Cerebellar nuclear complex (tissue), 1 donor: ENCODE measurements around the gene CHST3.
"Not testable (repeated sequence)": the region's sequence is repeated elsewhere in the genome, so short reads cannot be mapped to it uniquely, and the experiment has no call there.

Source experiments
- DNase-seq, 2 experiments: peaks; one replicate each; lab custom pipeline; 2025; lab: John Stamatoyannopoulos, UW

CHST3 gene

DNA sequence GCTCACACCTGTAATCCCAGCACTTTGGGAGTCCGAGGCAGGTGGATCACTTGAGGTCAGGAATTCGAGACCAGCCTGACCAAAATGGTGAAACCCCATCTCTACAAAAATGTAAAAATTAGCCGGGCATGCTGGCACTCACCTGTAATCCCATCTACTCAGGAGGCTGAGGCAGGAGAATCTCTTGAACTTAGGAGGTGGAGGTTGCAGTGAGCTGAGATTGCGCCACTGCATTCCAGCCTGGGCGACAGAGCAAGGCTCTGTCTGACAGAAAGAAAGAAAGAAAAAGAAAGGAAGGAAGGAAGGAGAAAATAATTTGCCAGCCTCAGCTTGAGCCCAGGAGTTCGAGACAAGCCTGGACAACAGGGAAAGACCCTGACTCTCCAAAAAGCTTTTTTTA is 24.7 kb downstream of the CHST3 start:
- DNase-seq: not testable (repeated sequence)

DNA sequence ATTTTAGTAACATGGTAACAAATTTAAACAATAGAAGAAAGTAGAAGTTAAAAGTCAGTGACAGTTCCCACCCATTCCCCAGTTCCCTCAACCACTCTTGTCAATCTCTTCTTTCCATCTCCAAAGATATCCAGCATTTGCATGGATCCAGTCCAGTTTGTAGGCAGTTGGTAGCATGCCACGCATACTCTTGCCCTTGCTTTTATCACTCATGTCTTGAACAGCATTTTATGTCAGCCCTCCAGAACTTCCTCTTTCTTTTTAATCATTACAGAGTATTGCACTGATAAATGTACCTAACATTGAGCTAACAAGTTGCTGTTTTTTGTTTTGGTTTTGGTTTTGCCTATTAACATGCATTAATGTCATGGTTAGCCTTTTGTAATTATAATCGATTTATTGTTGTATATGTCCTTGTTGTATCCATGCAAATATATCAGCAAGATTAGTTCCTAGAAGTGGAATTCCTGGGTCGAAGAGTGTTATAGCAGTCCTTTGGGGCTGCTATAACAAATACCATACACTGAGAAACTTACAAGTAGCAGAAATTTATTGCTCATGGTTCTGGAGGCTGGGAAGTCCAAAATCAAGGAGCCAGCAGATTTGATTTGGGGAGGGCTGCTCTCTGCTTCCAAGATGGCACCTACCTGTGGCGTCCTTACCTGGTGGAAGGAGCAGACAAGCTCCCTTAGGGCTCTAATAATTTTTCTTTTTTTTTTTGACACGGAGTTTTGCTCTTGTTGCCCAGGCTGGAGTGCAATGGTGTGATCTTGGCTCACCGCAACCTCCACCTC is 25.7 kb downstream of the CHST3 start:
- no peak for DNase-seq

DNA sequence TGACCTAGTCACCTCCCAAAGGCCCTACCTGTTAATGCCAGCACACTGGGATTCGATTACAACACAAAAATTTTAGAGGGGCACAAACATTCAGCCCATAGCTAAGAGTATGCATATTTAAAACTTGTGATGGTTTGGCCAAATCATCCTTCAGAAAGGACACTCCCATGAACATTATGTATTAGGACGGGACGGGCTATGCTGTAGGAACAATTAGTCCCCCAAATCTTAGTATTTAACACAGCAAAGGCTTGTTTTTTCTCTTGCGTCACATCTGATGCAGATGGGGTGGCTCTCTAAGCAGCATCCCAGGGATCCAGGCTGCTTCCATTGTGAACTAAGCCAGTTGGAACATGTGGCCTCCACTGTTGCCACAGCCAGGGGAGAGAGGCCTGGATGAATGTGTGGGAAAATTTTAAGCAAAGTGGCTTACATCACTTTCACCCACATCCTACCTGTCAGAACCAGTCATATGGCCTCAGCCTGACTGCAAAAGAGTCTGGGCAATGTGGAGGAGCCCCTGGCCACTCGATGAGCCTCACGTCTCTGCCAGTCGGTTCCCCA is 26.6 kb downstream of the CHST3 start:
- no peak for DNase-seq

DNA sequence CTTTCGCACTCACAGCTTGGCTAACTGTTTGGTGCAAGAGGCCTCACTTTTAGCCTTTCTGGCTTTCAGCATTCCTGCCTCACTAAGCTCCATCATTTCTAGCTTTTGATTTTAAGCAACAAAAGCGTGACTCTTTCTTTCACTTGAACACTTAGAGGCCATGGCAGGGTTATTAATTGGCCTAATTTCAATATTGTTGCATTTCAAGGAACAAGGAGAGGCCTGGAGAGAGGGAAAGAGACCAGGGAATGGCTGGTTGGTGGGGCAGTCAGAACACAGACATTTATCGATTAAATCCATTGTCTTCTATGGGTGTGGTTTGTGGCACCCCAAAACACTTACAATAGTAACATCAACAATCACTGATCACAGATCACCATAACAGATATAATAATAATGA is 31.3 kb downstream of the CHST3 start:
- DNase-seq: no peak

DNA sequence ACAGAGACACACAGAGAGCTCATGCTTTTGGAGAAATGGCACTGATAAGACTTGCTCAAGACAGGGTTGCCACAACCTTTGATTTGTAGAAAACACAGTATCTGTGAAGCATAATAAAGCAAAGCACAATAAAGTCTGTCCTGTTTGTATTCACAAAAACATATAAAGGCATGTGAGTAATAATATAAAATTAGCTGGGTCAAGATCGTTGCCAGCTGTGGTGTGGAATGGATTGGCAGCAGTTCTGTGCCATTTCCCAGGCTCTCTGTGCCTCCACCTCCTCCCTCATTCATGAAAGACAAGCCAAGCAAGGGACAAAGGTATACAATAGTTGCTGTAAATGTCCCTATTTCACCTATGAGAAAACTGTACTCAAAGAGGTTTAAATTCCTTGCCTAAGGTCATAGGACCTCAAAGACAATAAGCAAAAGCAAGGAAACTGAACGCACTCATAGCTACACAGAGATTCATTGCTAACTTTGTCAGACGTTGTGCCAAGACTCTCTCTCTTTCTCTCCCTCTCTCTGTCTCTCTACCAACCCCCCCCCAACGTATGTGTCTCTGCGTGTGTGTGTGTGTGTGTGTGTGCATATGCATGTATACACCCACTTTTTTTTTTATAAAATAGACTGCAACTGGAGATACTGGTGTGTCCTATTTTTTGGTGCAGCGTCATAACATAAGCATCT is 31.8 kb downstream of the CHST3 start:
- no peak for DNase-seq

DNA sequence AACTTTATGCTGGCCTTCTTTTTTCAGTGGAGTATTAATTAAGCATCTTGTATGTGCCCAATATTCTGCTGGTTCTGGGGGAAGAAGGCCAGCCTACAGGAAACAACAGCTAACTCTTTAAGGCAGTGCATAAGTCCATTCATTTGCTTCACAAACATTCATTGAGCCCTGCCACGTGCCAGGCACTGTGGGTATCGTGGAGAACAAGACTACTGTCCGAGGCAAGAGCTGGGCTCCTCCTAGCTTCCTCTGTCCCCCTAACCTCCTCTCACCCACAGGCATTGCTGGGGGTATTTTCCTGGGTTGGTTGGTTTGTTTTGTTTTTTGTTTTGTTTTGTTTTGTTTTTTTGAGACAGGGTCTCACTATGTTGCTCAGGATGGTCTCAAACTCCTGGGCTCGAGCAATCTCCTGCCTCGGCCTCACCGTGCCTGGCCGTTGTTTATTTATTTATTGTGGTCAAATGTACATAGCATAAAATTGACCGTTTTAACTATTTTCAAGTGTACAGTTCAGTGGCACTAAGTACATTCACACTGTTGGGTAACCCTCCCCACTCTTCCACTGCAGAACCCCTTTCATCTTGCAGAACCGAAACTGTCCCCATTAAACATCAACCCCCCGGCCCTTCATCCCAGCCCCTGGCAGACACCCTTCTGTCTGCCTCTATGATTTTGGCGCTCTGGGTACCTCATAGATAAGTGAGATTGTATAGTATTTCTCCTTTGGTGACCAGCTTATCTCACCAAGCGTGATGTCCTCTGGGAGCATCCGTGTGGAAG is 32.6 kb downstream of the CHST3 start:
- no peak for DNase-seq

DNA sequence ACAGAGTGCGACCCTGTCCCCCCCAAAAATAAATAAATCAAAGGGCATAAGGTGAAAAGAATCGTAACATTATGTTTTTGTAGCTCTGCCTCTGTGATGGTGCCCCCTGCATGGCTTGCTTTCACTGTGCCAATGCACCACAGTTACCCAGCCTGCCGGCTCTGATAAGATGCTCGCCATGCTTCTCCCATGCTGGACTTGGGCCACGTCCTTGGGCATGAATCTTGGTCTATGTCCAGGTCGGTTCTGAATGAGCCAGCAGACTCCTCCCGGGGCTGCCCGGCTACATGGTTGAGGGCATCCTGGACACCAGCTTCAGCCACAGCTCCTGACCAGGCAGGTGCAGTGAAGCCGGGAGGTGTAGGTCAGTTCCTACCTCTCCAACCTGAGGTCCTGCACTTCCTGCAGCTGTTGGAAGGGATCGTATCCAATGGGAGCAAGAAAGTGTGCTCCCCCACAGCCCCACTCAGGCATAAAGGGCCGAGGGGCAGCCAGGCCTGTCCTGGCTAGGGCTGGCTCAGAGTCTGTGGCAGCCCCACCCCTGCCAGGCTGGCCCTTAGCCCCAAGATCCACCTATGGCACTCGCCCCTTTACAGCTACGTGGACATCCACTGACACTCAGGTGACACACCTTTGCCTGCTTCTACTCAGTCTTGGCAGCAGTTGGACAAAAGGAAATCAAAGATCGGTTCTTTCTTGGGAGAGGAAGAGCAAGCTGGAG is 34.1 kb downstream of the CHST3 start:
- peak; percentile 84 to 95 for DNase-seq

DNA sequence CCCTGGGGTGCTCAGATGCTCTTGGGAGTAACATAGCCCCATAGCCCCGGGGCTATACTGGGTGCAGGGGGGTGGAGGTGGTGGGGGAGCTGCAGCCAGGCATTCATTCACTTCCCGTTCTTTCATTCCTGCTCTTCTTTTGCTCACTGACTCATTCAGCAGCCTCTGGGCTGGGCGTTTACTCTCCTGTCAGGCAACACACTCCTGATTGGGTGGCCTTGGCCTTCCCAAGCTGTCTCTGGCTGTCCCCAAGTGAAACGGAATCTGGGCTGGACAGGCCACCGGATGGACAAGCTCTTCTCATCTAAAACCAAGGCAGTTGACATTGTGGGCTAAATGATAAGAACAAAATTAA is 34.6 kb downstream of the CHST3 start:
- no peak for DNase-seq

DNA sequence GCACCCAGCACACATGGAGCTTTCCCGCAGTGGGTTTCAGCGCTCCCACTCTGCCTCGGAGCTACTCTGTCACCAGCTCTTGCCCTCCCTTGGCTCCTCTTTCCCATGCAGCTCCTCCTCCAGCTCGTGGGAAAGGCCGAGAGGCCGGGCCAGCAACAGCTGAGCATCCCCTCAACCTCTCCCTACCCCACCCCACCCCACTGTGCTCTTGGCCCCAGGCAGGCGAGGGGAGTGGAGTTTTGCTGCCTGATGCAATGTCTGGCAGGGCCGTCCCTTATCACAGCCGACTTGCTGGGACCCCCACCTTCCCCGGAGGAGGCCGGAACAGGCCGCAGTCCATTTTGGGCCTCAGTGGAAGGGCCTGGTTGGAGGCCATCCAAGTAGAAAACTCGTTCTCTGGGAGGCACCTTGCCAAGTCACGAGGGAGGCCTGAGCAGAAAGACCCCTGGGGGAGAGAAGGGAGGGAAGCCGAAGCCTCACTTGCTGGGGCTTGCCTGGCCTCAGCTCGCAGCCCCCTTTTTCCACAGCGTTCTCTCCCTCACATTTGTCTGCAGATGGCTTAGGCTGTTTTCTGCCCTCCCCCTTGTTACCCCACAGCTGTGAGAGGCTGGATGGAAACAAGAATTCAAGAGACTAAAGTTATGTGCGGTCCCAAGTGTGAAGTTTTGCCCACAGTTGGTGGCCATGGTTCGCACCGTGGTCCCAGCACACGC is 35.3 kb downstream of the CHST3 start:
- DNase-seq: no peak

DNA sequence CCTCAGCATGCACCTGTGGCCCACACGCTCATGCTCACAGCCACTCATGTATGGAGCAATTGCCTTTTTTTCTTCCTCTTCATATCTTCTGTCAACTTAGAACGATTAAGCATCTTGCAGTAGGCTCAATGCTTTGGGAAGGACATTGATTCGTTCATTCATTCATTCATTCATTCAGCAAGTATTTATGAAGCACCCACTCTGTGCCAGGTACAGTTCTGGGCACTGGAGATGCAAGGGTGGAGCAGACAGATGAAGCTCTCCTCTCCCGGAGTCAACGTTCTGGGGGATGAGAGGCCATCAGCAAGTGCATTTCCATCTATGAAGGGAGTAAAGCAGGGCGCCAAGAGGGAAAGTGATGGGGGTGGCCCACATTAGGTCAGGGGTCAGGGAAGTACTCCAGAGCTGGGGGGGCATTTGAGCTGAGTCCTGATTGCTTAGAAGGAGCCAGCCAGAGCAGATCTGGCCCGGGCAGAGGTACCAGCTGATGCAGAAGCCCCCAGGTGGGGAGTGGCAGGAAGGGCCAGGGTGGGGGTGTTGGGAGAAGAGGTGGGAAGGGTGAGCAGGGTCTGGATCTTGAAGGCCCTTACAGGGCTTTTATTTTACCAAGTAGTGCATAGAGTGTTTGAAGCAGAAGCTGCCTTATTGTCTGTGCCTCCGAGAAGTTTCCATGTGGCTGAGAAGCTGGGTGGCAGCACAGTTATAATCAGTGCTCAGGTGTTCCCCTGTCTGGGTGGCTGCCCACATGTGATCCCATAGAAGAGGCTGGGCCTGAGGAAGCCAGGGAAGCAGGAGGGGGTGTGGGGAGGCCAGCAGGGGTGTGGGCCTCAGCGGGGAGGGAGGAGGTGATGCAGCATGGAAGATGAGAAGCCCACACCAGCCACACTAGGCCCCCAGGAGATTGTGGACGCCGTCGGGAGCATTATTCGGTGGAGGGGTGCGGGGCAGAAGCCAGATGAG is 36.2 kb downstream of the CHST3 start:
- no peak for DNase-seq

DNA sequence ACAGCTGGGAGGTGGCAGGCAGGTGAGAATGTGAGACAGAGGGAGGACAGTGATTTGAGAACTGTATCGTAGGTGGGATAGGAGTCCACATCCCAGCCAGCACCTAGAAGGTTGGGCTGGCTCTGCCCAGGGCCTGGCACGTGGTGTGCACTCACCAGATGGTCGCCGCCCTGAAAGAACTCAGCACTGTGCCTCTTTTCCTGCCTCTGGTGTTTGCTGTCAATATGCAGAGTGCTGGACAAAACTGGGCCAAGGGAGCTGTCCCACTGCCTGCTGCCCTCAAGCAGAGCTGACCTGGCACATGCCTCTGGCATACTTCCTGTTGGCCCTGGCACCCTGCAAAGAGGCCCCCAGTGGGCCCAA is 36.8 kb downstream of the CHST3 start:
- DNase-seq: peak in 1 of 2 experiments; percentile 53

DNA sequence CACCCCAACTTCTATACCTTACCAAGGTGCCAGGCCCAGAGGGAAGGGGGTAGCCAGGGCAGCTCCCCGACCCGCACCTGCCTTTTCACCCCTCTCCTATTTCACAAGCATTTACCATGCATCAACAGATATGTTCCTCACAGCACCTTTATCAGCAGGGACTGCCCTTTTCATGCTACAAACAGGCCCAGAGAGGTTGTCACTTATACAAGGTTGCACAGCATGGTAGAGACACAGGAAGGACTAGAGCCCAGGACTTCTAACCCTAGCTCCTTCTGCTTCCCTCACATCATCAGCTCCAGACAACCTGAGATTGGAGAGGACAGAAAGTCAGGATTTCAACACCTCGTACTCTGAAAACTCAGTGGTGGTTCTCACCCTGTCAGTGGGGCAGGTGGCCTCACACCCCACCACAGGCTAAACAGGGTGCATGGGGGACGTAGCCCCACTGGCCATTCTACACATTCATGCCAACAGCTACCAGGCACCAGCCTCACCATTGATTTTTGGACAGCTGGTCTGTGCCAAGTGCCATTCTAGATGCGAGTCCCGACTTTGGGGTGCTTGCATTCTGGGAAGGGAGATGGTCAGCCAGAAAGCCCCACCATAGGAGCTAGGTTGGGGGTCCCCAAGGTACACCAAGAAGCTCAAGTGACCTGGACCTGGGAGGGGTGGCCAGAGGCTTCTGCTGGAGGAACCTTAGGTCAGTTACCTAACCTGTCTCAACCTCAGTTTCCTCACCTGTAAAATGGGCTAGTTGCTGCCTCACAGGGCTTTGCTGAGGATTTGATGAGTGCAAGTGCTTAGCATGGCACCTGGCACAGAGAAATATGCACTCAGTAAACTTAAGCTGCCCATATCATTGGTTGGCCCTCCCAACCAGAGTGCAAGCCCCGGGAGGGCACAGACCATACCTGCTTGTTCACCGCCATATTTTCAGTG is 38.4 kb downstream of the CHST3 start:
- DNase-seq: no peak

DNA sequence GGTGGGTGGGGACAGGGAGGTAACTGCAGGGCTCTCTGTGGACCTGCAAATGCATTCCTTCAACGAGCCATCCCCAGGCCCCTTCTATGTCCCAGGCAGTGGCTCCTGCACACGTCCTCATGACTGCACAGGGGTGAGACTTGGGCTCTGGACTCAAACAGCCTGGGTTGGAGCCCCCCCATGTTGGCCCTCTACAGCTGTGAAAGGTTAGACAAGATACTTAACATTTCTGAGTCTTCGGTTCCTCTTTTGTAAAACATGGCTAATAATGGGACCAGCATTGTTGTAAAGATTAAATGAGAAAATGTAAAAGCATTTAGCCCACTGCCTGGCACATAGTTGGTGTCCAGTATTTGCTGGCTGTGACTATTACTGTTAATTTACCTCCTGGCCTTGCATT is 41.8 kb downstream of the CHST3 start:
- no peak for DNase-seq

DNA sequence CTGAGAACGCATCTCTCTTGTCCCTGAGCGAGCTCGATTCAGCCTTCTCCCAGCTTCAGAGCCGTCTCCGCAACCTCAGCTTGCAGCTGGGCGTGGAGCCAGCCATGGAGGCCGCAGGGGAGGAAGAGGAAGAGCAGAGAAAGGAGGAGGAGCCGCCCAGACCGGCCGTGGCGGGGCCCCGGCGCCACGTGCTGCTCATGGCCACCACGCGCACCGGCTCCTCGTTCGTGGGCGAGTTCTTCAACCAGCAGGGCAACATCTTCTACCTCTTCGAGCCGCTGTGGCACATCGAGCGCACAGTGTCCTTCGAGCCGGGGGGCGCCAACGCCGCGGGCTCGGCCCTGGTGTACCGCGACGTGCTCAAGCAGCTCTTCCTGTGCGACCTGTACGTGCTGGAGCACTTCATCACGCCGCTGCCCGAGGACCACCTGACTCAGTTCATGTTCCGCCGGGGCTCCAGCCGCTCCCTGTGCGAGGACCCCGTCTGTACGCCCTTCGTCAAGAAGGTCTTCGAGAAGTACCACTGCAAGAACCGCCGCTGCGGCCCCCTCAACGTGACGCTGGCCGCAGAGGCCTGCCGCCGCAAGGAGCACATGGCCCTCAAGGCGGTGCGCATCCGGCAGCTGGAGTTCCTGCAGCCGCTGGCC is 43.2 kb downstream of the CHST3 start:
- no peak for DNase-seq

DNA sequence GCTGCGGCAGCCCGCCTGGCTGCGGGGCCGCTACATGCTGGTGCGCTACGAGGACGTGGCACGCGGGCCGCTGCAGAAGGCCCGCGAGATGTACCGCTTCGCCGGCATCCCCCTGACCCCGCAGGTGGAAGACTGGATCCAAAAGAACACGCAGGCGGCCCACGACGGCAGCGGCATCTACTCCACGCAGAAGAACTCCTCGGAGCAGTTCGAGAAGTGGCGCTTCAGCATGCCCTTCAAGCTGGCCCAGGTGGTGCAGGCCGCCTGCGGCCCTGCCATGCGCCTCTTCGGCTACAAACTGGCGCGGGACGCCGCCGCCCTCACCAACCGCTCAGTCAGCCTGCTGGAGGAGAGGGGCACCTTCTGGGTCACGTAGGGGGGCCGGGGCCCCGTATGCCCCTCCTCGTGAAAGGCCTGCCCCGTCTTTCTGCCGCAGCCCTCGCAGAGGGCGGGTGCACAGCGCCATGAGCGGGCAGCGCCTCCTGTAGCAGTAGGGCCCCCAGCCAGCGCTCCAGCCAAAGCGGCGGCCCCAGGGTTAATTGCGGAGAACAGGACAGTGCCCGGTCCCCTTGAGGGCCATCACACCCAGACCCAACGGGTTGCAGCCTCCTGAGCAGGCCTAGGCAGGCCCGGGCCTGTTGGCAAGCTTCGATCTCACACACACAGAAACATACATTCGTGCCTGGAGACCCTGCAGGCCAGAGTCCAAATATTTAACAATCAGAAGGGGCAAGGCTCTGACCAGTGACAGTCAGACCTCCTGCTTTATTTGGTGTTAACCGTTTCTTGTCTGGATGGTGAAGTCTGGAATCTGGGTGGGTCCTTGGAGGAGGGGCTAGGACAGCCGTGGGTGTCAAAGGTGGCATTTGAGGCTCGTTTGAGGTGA is 44.1 kb downstream of the CHST3 start:
- no peak for DNase-seq

DNA sequence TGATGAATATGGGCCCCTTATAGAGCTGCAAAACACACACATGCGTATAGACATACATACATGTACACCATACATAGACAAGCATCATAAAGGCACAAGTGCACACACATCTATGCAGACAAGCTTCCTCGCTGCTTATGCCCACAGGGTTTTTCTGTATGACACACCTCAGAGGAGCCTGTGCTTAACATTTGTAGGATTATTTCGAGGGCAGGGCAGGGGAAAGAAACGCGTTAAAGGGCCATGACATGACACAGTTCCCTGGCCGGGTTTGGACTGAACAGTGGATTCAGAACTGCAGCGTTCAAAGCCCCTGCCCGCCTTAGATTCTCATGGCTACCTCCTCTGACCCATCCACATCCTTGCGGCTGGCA is 44.8 kb downstream of the CHST3 start:
- no peak for DNase-seq

DNA sequence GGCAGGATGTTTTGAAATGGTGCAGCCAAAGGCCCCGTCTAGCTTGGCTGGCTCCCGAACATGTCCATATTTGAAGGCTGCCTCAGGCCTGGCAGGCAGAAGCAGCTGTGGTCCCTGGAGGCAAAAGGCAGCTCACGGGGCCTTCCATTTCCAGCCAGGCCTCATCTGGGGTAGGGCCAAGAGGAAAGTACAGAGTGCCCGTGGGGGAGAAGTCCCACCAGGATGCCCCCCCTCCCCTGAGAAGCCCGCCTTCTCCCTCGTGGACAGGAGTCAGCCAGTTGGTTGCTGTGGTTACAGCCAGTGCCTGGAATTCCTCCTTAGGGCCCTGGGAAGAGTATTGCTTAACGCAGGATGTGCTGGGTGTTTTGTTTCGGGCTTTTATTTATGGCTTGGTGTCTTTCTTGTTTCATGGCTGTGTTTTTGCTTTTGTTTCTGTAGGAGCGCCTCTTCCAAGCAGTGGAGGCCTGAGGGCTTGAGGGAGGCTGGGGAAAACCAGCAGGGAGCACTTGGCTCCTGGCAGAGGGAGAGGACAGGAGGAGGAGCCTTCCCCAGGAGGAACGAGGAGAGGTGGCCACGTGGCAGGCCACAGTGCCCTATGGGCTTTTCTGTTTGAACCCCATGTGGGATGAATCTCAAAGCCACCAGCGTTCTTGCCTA is 45.4 kb downstream of the CHST3 start:
- no peak for DNase-seq
